Stomach (tissue), 4 donors: Measurements from ENCODE around the gene TBX4.

Experiments
- CTCF ChIP-seq, 7 experiments: fragments of 450-650 bp in 4 of 7; fragments of 200-600 bp in 3 of 7; sonication (generic) in 3 of 7; IDR thresholded peaks; one replicate each; pipeline ENCODE4 v1.5.1; 2016 to 2019; ENCODE audit warnings: antibody characterized with exemption in 7 of 7, control low read depth in 2 of 7, mild to moderate bottlenecking in 1 of 7
- EP300 ChIP-seq: sonication (generic); formaldehyde crosslinking; IDR thresholded peaks from one replicate; pipeline ENCODE4 v1.6.1; 2017; ENCODE audit warnings: antibody characterized with exemption
- POLR2A ChIP-seq, 4 donors: fragments of 450-650 bp; IDR thresholded peaks; one replicate each; pipeline ENCODE4 v1.6.1; 2016; ENCODE audit warnings: antibody characterized with exemption in 4 of 4, control low read depth in 2 of 4, mild to moderate bottlenecking in 1 of 4, moderate library complexity in 1 of 4
- POLR2AphosphoS5 ChIP-seq, 3 donors: sonication (generic); formaldehyde crosslinking; IDR thresholded peaks; one replicate each; pipeline ENCODE4 v1.6.1; 2016; ENCODE audit warnings: antibody characterized with exemption in 3 of 3

GRCh38 chr17:61514491-61514890, 62.3 kb downstream of the TBX4 start:
- TF ChIP-seq POLR2AphosphoS5 (IDR thresholded peaks at IDR 0.05) = no peak
- no peak for TF ChIP-seq CTCF (IDR thresholded peaks at IDR 0.05)
- TF ChIP-seq POLR2A (IDR thresholded peaks at IDR 0.05) = no peak
- no peak for TF ChIP-seq EP300
